Endothelial cell of umbilical vein (primary cell): ENCODE measurements around the gene TRAPPC4. TPM values are rescaled to one million over a fixed set of nuclear protein-coding genes. Genes with fewer than 3 reads are reported as not detected.
"Not testable (repeated sequence)": the region's sequence is repeated elsewhere in the genome, so short reads cannot be mapped to it uniquely, and the experiment has no call there.

ENCODE experiments used
- BruUV-seq: library from RNA; stranded (reverse); fragments of 400-500 nt; replicated peaks from 2 replicates; lab custom pipeline; 2021; lab: Mats Ljungman, UMichigan
- CTCF ChIA-PET: fragments of 300-600, 350-600 bp; sonication (Branson Sonifier 250); formaldehyde crosslinking; loops from one replicate; lab custom pipeline; 2021; ENCODE audit warnings: antibody characterized with exemption, inconsistent platforms; lab: Charles Lee
- POLR2A ChIA-PET: fragments of 300-600, 350-600 bp; sonication (Branson Sonifier 250); formaldehyde crosslinking; loops from one replicate; lab custom pipeline; 2021; ENCODE audit warnings: antibody characterized with exemption, inconsistent platforms; lab: Charles Lee
- DNase-seq: peaks from one replicate; pipeline ENCODE4 v3.0.0-alpha.2; 2011; ENCODE audit warnings: low read depth, low spot score
- FAIRE-seq: peaks from 2 replicates; lab custom pipeline; 2011; peaks lifted over from hg19 to GRCh38; lab: Jason Lieb, UNC
- H2AFZ ChIP-seq: 2 replicates; pipeline ENCODE4 v1.6.0; 2012; ENCODE audit warnings: low read depth, low read length, control low read depth, inconsistent platforms
- H3K27ac ChIP-seq: 2 replicates; pipeline ENCODE4 v1.5.1; 2011; ENCODE audit warnings: low read depth, mild to moderate bottlenecking, control low read depth, low read length, moderate library complexity; ENCODE audit not compliant: insufficient read depth
- H3K27me3 ChIP-seq, 2 experiments: 2 replicates each; pipeline versions ENCODE4 v1.6.0 to v1.6.1; 2011; ENCODE audit warnings: low read length in 2 of 2, mixed read lengths in 1 of 2; ENCODE audit not compliant: control insufficient read depth in 2 of 2, insufficient read depth in 2 of 2
- H3K36me3 ChIP-seq, 2 experiments: 2 replicates in 1 of 2; 3 replicates in 1 of 2; pipeline ENCODE4 v1.5.1; 2011; ENCODE audit warnings: low read length in 2 of 2, mild to moderate bottlenecking in 1 of 2, moderate library complexity in 1 of 2; ENCODE audit not compliant: control insufficient read depth in 2 of 2, insufficient read depth in 2 of 2; ENCODE audit errors: extremely low read depth in 1 of 2
- H3K4me1 ChIP-seq: 3 replicates; pipeline ENCODE4 v1.5.1; 2011; ENCODE audit warnings: mild to moderate bottlenecking, low read length; ENCODE audit not compliant: control insufficient read depth, insufficient read depth; ENCODE audit errors: extremely low read depth
- H3K4me2 ChIP-seq: 2 replicates; pipeline ENCODE4 v1.6.1; 2011; ENCODE audit warnings: low read length, control low read depth, mixed read lengths; ENCODE audit not compliant: insufficient read depth
- H3K4me3 ChIP-seq, 3 experiments: fragments of 200-600 bp in 1 of 3; sonication (generic), shearing (Covaris generic) in 1 of 3; replicated peaks in 1 of 3; 2 replicates each; pipeline ENCODE4 v1.5.1; 2011 to 2016; ENCODE audit warnings: control low read depth in 3 of 3, low read length in 3 of 3, mild to moderate bottlenecking in 2 of 3, inconsistent platforms in 1 of 3, low read depth in 1 of 3, moderate library complexity in 1 of 3; ENCODE audit not compliant: insufficient read depth in 1 of 3
- H3K79me2 ChIP-seq: 2 replicates; pipeline ENCODE4 v1.6.0; 2012; ENCODE audit warnings: low read length, inconsistent platforms; ENCODE audit not compliant: control insufficient read depth, insufficient read depth
- H3K9ac ChIP-seq: replicated peaks from 2 replicates; pipeline ENCODE3; 2011; ENCODE audit warnings: low read length, control low read depth; ENCODE audit not compliant: insufficient read depth; ENCODE audit errors: extremely low read depth
- H3K9me1 ChIP-seq: replicated peaks from 3 replicates; pipeline ENCODE4 v1.6.0; 2011; ENCODE audit warnings: mild to moderate bottlenecking, low read length; ENCODE audit not compliant: control insufficient read depth, insufficient read depth; ENCODE audit errors: extremely low read depth
- H3K9me3 ChIP-seq: replicated peaks from 2 replicates; pipeline ENCODE4 v1.5.1; 2012; ENCODE audit warnings: low read length, inconsistent platforms; ENCODE audit not compliant: control insufficient read depth, insufficient read depth
- H4K20me1 ChIP-seq: replicated peaks from 2 replicates; pipeline ENCODE3; 2011; ENCODE audit warnings: mild to moderate bottlenecking, low read length; ENCODE audit not compliant: control insufficient read depth, insufficient read depth; ENCODE audit errors: extremely low read depth
- EZH2 ChIP-seq: IDR thresholded peaks from 2 replicates; pipeline ENCODE4 v1.6.1; 2012; ENCODE audit warnings: borderline replicate concordance, low read depth, mild to moderate bottlenecking, moderate library complexity, low read length, inconsistent platforms; ENCODE audit not compliant: severe bottlenecking
- FOS ChIP-seq: IDR thresholded peaks from 2 replicates; pipeline ENCODE4 v1.6.1; 2011; ENCODE audit warnings: mild to moderate bottlenecking, low read length, moderate library complexity, borderline replicate concordance; ENCODE audit not compliant: insufficient read depth
- GATA2 ChIP-seq: IDR thresholded peaks from 2 replicates; pipeline ENCODE4 v1.7.0; 2011; ENCODE audit warnings: low read depth, mild to moderate bottlenecking, moderate library complexity, mixed read lengths, low read length; ENCODE audit not compliant: insufficient read length, insufficient read depth
- JUN ChIP-seq: IDR thresholded peaks from 2 replicates; pipeline ENCODE4 v1.6.1; 2011; ENCODE audit warnings: borderline replicate concordance, low read depth; ENCODE audit not compliant: insufficient read length, insufficient read depth
- MYC ChIP-seq: IDR thresholded peaks from one replicate; pipeline ENCODE4 v1.6.1; 2011; ENCODE audit warnings: mild to moderate bottlenecking, low read depth, low read length
- POLR2A ChIP-seq: IDR thresholded peaks from 2 replicates; pipeline ENCODE4 v1.6.1; 2012; ENCODE audit warnings: low read depth, mild to moderate bottlenecking, control low read depth, low read length
- POLR2AphosphoS5 ChIP-seq: IDR thresholded peaks from 2 replicates; pipeline ENCODE4 v1.6.1; 2012; ENCODE audit warnings: low read depth, mild to moderate bottlenecking, control low read depth, low read length, moderate library complexity; ENCODE audit not compliant: insufficient read depth
- dilution Hi-C: fragments of 300-500 bp; cut with MboI; formaldehyde crosslinking; loops from one replicate; pipeline ENCODE4 v1.15.0; 2019; ENCODE audit warnings: low sequenced_read_pairs; ENCODE audit not compliant: extremely low pct_ligation_motif_present
- intact Hi-C: fragments of 100-400 bp; cut with micrococcal nuclease; formaldehyde crosslinking; loops from one replicate; pipeline ENCODE4 v1.10.0; 2022
- polyA plus RNA-seq, 4 experiments: library from polyadenylated mRNA; depleted of rRNA in 3 of 4; stranded (reverse) in 3 of 4; unstranded in 1 of 4; fragments of >200 nt; gene quantifications; 2 replicates each; pipeline versions ENCODE4 v1.2.1 to v1.2.3, GENCODE V29; 2011 to 2012; ENCODE audit warnings: missing spikeins in 1 of 4
- total RNA-seq: library from RNA; stranded (reverse); gene quantifications from 2 replicates; pipeline ENCODE4 v1.2.3, GENCODE V29; 2021
- TF ChIP-seq, protein P1 (sequence below): IDR thresholded peaks from 2 replicates; pipeline ENCODE4 v1.6.1; 2011; ENCODE audit not compliant: insufficient read depth, insufficient read length
- TF ChIP-seq, protein P2 (sequence below), 2 donors: IDR thresholded peaks; 1 replicate in 1 of 2; 2 replicates in 1 of 2; pipeline ENCODE4 v1.5.1; 2011; ENCODE audit warnings: low read length in 2 of 2, mild to moderate bottlenecking in 2 of 2, moderate library complexity in 2 of 2, control low read depth in 1 of 2, inconsistent platforms in 1 of 2, low read depth in 1 of 2; ENCODE audit not compliant: insufficient read depth in 1 of 2; ENCODE audit errors: extremely low read depth in 1 of 2

The TRAPPC4 gene
- total and polyA plus RNA-seq, 2 donors (not counting 3 experiments of a cell fraction or from before 2014, with no cell fraction given) = 64.2 to 224 TPM

DNA sequence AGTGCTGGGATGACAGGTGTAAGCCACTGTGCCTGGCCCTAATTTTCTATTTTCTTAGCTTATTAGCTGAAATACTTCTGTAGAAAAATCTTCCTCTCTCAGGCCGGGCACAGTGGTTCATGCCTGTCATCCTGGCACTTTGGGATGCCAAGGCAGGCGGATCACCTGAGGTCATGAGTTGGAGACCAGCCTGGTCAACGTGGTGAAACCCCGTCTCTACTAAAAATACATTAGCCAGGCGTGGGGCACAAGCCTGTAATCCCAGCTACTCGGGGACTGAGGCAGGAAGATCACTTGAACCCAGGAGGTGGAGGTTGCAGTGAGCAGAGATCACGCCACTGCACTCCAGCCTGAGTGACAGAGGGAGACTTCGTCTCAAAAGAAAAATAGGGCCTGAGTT is 34.2 kb upstream of the TRAPPC4 start:
- H3K4me2 ChIP-seq, H3K79me2 ChIP-seq, BruUV-seq, intact Hi-C loops, DNase-seq, H4K20me1 ChIP-seq, H3K27me3 ChIP-seq, H3K27ac ChIP-seq, H2AFZ ChIP-seq, H3K9ac ChIP-seq, H3K4me1 ChIP-seq, H3K4me3 ChIP-seq, H3K9me3 ChIP-seq, H3K9me1 ChIP-seq, FAIRE-seq, POLR2A ChIA-PET, dilution Hi-C loops, H3K36me3 ChIP-seq: not testable (repeated sequence)
- CTCF ChIA-PET = interaction anchor here (1.3 to 1.5 kb wide), 2 partner anchors 11 to 28 kb away, joined by 3 read pairs; partner anchors contain the start of gene UPK2

DNA sequence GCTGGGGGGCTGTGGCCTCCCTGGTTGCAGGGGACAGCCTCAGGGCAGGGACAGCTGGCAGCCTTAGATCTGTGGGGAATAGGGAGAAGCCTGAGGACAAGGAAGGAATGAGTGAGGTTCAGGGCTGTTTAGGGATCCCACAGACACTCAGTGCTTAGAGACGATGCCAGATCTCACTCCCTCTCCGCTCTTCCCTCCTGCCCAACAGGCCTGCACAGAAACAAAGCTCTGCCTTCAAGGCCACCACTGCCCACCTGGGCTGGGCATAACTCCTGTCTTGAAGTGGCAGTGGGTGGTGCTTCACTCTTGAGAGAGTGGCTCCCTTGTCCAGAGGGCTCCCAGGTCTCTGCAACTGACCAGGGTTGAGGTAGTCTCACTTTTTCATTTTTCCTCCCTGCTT is 33.7 kb upstream of the TRAPPC4 start:
- FAIRE-seq (no peak), DNase-seq (no peak)
- Histone ChIP-seq H3K9me3 (no peaks in the 10 kb centered on the region), H3K36me3 (no peaks in the 10 kb centered on the region), H2AFZ (no peak overlapping the region), H3K4me1 (no peaks in the 10 kb centered on the region), H3K4me3 (no peak overlapping the region), H3K9me1 (no peaks in the 10 kb centered on the region), H3K79me2 (no peaks in the 10 kb centered on the region), H3K4me2 (no peak overlapping the region), H3K9ac (no peak overlapping the region), H4K20me1 (no peaks in the 10 kb centered on the region), H3K27me3 (peaks cover 0 to 1% of the 10 kb centered on the region in 2 experiments), H3K27ac (no peak overlapping the region)
- dilution Hi-C loops (no loop called here), intact Hi-C loops (no loop called here)
- CTCF ChIA-PET = interaction anchor here (1.3 to 1.5 kb wide), 2 partner anchors 11 to 28 kb away, joined by 3 read pairs; partner anchors contain the start of gene UPK2
- BruUV-seq = no TSS peak
- POLR2A ChIA-PET = no interaction called here
- TF ChIP-seq, protein P1, sequence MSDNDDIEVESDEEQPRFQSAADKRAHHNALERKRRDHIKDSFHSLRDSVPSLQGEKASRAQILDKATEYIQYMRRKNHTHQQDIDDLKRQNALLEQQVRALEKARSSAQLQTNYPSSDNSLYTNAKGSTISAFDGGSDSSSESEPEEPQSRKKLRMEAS = no peak
- TF ChIP-seq MYC (no peak), EZH2 (no peak), POLR2AphosphoS5 (no peak), JUN (no peak), POLR2A (no peak), FOS (no peak), GATA2 (no peak)
- TF ChIP-seq, protein P2, sequence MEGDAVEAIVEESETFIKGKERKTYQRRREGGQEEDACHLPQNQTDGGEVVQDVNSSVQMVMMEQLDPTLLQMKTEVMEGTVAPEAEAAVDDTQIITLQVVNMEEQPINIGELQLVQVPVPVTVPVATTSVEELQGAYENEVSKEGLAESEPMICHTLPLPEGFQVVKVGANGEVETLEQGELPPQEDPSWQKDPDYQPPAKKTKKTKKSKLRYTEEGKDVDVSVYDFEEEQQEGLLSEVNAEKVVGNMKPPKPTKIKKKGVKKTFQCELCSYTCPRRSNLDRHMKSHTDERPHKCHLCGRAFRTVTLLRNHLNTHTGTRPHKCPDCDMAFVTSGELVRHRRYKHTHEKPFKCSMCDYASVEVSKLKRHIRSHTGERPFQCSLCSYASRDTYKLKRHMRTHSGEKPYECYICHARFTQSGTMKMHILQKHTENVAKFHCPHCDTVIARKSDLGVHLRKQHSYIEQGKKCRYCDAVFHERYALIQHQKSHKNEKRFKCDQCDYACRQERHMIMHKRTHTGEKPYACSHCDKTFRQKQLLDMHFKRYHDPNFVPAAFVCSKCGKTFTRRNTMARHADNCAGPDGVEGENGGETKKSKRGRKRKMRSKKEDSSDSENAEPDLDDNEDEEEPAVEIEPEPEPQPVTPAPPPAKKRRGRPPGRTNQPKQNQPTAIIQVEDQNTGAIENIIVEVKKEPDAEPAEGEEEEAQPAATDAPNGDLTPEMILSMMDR (IDR thresholded peaks at IDR 0.05; ENCODE audit: extremely low read depth in 1 of 2, insufficient read depth in 1 of 2, low read depth in 1 of 2, low read length in 2 of 2) = no peak
